ENCODE measurements around the gene ARFIP1.

Gene ARFIP1

DNA sequence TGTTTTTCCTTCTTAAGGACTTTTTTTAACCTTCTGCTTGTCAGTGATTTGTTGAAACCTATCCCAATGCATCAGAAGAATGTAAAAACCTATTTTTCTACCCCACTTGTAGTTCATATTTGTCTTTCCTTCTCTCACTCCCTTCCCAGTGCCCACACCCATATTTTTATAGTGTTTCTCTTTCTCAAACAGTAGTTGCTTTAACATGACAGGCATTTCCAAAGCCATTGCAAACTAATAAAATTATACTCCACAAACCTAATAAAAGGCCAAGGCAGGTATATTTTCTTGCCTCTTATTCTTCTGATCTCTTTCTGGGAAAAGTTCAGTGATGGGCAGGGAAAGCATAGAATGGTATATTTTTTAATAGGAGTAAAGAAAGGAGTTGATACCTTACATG lies 120.6 kb downstream of the ARFIP1 start:
- no peak for DNase-seq

GRCh38 chr4:152901205-152901604 lies 121.5 kb downstream of the ARFIP1 start:
- no peak for DNase-seq

GRCh38 chr4:152903658-152904057 lies 123.9 kb downstream of the ARFIP1 start:
- DNase-seq, result no peak

DNA sequence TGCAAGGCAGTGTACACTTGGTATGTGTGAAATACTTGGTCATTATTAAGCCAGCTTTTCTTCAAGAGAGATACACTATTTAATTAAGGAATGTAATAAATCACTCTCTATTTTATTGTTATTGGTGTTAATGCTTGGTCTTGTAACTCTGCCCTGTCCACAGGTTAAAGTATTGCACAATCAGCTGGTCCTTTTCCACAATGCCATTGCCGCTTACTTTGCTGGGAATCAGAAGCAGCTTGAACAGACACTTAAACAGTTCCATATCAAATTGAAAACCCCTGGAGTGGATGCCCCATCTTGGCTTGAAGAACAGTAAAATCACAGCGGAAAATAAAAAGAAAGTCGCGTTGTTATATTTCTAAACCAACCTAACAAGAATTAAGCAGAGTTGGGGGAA lies 130.1 kb downstream of the ARFIP1 start:
- no peak for DNase-seq

DNA sequence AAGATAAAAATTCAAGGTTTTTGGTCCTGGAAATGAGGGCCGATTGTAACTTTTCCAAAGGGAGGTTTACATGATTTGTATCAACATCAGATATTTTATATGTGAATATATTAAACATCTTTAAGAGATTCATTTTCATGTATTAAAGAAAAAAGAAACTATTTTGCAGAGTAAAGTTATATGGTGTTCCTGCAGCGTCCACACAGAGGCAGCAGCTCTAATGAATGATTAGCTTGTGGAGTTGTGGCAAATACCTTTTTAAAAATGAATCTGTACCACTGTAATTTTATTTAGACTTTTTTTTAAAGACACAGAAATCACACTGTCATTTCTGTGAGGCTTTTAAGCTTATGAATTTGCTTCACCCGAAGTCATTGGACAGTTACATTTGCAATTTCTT lies 130.8 kb downstream of the ARFIP1 start:
- no peak for DNase-seq

DNA sequence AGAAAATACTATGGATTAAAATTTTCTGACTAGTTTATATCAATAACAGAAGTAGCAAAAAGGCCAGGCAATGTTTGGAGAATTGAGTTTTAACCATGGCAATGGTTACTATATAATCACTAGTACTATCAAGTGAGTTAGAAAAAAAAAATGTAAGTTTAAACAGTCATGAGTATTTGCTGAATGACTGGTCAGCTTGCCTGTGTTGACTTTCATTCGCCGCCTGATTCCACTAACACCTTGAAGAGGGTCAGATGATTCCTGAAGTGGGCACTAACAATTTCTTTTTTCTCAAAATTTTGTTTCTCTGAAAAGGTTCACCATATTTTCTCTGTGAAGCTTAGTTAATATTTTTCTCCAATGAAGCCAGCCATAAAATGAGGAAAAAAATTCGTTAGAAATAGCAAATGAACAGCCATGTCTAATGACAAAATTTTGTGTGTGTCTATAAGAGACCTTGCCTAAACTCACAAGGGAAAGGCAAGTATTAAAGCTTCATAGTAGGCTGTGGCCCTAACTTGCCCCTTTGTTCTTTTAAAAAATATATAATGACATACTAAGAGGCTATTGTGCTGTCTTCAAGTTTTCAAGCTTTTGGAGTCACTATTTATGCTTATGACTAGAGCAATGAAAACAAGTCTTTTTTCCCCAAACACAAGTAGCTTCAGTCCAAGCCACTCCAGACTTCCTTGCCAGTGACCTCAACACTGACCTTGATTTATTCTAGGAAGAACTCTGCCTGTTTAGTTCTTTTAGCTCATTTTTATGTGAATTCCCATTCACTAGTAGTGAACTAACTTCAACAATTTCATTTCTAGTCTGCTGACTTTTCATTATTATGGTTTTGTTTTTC lies 138.0 kb downstream of the ARFIP1 start:
- DNase-seq, result no peak

- DNase-seq, result no peak
Measured at GRCh38 chr4:152919826-152920225, 140.1 kb downstream of the ARFIP1 start.

- no peak for DNase-seq
Measured at GRCh38 chr4:152920768-152921167, 141.0 kb downstream of the ARFIP1 start.

DNA sequence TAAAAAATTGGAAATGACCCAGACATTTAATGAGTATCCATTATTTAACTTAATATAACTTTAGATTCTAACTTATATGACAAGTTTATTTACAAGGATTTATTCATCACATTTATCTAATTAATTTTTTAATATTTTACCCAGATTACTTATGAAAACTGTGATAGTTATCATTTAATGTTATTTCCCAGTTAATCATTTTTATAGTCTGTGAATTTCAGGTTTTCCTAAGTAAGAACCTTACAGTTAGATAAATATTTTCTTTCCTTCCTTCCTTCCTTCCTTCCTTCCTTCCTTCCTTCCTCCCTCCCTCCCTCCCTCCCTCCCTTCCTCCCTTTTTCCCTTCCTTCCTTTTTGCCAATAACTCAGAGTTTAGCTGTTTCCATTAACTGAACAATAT lies 141.5 kb downstream of the ARFIP1 start:
- DNase-seq, result no peak

GRCh38 chr4:152925851-152926250 lies 146.1 kb downstream of the ARFIP1 start:
- no peak for DNase-seq

- DNase-seq, result no peak
Measured at GRCh38 chr4:152926959-152927358, 147.2 kb downstream of the ARFIP1 start.

GRCh38 chr4:152927737-152928136 lies 148.0 kb downstream of the ARFIP1 start:
- DNase-seq, result no peak

GRCh38 chr4:152928286-152928685 lies 148.5 kb downstream of the ARFIP1 start:
- DNase-seq, result no peak

DNA sequence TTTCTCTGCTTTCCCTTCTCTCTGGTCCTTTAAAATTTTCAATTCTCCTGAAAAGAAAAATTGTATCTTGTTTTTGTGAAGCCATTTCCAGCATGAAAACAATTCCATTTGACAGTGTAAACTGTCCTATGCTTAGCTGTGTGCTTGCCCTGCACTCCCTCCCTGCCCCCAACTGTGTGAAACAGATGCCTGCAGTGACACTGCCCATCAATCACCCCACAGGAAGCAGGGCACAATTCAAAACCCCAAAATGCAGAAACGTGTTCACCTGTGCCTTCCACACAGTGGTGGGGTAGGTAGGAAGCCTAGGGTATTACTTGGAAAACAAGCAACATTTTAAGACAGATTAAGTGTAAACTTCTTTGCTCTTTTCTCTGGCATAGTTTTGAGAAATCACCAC lies 150.1 kb downstream of the ARFIP1 start:
- no peak for DNase-seq

GRCh38 chr4:152935143-152935542 lies 155.4 kb downstream of the ARFIP1 start:
- DNase-seq, result no peak

DNA sequence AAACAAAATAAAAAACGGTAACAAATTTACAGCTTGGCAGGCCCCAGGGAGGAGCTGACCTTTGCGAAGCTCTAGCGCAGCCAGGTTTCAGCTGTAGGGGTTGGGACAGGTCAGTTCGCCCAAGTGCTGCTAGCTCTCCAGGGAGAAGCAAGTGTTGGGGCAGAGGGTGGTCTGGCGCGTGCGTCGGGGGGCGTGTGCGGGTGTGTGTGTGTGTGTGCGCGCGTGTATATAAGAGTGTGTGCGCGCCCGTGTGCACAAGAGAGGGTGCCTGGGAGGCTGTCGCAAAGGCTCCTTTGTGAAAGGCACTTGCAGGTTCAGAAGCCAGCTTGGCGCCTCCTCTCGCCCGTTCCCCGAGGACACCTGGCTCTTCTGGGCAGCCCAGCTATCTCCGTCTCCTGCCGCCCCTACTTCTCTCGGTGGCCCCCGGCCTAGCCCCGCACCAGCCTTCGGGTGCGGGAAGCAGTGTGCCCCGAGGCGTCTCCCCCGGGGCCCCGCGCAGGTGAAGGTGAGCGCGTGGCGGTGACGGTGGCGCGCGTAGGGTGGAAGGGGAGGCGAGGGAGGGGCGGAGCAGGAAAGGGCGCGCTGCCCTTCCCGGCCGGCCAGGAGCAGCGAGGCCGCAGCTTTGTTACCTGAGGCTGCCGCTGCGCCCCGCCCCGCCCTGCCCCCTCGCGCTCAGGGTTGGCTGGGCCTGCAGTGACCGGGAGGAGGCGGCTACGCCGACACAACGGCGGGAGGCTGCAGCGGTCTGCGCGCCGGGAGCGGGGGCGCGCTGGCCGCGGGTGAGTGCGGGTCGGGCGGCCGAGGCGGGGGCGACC lies 156.1 kb downstream of the ARFIP1 start, which contains the start of gene FHDC1:
Gene FHDC1 (plus strand): TSS at position 693 of the 815 bp plus-strand sequence. CDS start 6,735 bp downstream, outside the sequence.
- peak; percentile 42 for DNase-seq

DNA sequence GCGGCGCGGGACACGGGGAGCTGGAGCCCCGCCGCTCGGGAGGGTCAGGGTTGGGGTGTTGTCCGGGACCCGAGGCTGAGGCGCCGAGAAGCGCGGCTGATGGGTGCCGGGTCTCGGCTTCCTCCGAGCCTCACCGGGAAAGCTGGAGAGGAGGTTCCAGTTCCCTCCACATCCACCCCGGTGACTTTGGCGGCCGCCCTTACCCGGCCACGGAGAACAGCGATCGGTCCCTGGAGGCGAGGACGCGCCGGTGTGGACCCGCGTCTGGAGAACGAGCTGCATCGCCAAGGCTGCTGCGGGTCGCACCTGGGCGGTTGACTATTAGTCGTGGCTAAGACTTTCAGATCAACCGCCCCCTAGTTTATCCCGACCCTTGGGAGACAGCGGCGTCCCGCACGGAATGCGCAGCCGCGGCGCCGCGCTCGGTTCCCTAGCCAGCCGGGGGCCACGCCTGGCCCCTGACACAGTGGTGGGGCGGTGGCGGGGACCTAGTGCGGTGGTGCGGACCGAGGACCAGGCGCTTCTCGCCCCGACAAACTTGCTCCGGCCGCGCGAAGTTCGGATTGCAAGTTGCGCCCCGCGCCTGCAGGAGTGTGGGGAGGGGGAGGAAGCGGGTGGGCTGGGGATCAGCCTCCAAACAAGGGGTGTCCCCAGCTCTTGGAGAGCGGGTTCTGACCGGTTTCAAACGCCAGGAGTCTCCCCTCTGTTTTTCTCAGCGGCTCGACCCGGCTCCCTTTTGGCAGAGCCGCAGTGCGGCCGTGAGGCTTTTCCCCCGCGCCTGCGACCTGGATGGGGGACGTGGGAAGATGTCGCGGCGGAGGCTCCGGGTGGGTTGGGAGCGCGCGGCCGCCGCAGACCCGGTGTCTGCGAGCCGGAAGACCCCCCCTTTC lies 156.9 kb downstream of the ARFIP1 start:
- no peak for DNase-seq

DNA sequence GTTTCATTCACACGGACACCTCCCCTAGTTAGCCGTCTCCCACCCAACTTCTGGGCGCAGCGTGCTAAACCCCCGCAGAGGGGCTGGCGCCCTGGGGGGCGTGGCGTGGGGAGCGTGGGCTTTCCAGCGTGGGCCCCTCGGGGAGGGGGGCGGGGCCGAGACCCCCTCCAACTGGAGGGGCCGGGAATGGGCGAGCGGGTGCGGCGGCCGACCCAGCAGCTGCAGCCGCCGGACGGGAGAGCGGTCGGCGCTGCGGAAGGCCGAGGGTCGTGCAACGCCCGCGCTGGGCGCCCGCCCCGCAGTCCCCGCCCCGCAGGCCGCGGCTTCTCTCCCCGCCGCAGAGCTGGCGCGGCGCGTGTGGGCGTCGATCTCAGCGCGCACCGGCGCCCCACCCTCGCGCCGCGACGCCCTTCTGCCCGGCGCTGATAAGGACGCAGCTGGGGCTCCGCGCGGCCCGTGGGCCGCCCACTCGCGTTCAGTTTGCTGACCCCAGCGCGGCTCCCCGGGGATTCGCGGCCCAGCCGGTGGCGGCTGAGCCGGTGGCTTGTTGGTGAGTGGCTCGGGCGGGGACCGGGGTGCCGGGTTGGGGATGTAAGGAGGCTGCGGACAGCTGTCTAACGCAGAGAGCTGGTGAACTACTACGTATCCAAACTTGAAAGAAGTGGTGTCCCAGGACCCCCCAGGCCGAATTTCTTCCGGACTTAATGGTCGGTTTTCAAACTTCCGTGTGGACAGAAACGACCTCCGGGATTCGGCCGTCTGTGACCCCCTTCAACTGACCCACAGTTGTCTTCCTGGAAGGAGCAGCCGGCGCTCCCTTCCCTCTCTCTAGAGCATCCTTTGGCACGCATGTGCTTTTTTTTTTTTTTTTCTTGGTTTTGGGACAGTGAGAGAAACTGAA lies 157.8 kb downstream of the ARFIP1 start:
- no peak for DNase-seq

- DNase-seq, result peak; percentile 58
Measured at GRCh38 chr4:152938237-152938947, 158.6 kb downstream of the ARFIP1 start.

DNA sequence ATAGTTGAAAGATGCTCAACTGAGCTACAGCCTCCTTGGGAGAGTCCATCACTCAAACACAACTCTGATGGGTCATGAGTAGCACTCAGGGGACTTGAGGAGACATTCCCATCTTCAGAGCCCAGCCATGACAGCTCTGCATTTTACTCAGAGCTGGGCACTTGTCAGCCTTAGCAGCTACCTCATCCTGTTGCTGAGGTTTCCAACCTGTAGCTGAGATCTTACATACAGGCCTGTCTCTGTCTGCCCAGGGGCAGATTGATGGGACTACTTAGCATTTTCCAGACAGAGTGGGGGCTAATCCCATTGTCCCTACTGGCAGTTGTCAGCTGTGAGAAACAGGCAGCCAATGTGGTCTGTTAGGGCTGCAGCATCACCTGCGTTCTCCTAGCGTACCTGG lies 159.9 kb downstream of the ARFIP1 start:
- no peak for DNase-seq

DNA sequence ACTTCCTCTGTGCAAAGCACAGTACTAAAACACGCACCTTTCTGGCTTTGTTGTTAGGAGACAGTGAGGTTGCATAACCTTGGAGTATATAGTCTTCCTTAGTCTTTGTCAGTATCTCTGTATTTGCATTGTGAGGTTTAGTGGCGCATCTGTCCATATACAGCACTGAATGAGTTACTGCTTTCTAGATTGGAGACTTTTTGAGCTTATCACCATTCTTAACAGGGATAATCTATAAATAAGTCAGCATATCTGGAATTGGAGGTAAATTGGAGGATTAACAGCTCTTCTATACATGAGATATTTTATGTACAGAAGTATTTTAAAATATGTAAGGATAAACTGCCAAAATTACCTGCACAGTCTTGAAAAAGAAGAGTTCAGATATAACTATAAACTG lies 160.7 kb downstream of the ARFIP1 start:
- DNase-seq, result no peak
